Muscle of leg (tissue), 11 donors: ENCODE measurements around the gene TYW3. TPM values are rescaled to one million over a fixed set of nuclear protein-coding genes. Genes with fewer than 3 reads are reported as not detected.

Experiments used
- DNase-seq: peaks from one replicate; pipeline ENCODE4 v3.0.0; 2013
- H3K27ac ChIP-seq: one replicate; pipeline ENCODE4 v1.5.1; 2013; ENCODE audit warnings: mild to moderate bottlenecking, low read length, control low read depth
- H3K27me3 ChIP-seq: one replicate; pipeline ENCODE4 v1.6.1; 2013; ENCODE audit warnings: low read length; ENCODE audit not compliant: control insufficient read depth, insufficient read depth
- H3K36me3 ChIP-seq: one replicate; pipeline ENCODE4 v1.6.1; 2013; ENCODE audit warnings: low read length; ENCODE audit not compliant: control insufficient read depth, insufficient read depth
- H3K4me1 ChIP-seq: one replicate; pipeline ENCODE4 v1.6.1; 2013; ENCODE audit warnings: low read length; ENCODE audit not compliant: control insufficient read depth, insufficient read depth
- H3K4me3 ChIP-seq: one replicate; pipeline ENCODE4 v1.5.1; 2013; ENCODE audit warnings: low read length, control low read depth
- H3K9me3 ChIP-seq: replicated peaks from 2 replicates; pipeline ENCODE4 v1.6.1; 2013; ENCODE audit warnings: low read depth, low read length; ENCODE audit not compliant: control insufficient read depth
- WGBS: methylation state at CpG from one replicate; pipeline ENCODE4 v1.1.5; 2013; ENCODE audit warnings: missing lambda C conversion rate; ENCODE audit not compliant: insufficient coverage; 5-methylcytosine and 5-hydroxymethylcytosine counted together
- polyA plus RNA-seq, 8 donors: library from polyadenylated mRNA; unstranded; fragments of 120-200 nt; gene quantifications; one replicate each; pipeline versions ENCODE4 v1.2.1 to v1.2.3, GENCODE V29; 2013; ENCODE audit warnings: inconsistent platforms in 1 of 8, low replicate concordance in 1 of 8; ENCODE audit not compliant: insufficient read length in 8 of 8, insufficient read depth in 1 of 8
- total RNA-seq: library from RNA; stranded (reverse); fragments of 120-200 nt; gene quantifications from one replicate; pipeline ENCODE4 v1.2.4, GENCODE V29; 2013

Gene TYW3
- total and polyA plus RNA-seq, 9 donors, result 12.4 to 21.1 (median 18.6) TPM

DNA sequence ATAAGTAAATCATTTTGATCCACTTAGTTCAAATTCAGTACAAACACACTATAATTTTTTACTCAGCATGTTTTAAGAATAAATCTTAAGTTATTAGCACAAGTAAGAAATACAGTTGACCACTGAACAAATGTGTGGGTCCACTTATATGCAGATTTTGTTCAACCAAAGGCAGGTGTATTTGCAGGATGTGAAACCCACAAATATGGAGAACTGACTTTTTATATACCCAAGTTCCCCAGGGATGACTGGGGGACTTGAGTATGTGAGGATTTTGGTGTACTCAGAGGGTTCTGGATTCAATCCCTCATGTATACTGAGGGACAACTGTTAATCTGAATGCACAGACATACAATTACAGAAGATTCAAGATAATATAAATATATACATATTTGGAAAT, 33.6 kb upstream of the TYW3 start:
- H3K36me3 ChIP-seq, result peaks cover 14% of the 10 kb centered on the region
- H3K27me3 ChIP-seq, result no peaks in the 10 kb centered on the region
- no peak overlapping the region for H3K27ac ChIP-seq
- H3K4me1 ChIP-seq, result no peaks in the 10 kb centered on the region
- no peak overlapping the region for H3K4me3 ChIP-seq
- H3K9me3 ChIP-seq, result no peaks in the 10 kb centered on the region
- DNase-seq, result no peak

DNA sequence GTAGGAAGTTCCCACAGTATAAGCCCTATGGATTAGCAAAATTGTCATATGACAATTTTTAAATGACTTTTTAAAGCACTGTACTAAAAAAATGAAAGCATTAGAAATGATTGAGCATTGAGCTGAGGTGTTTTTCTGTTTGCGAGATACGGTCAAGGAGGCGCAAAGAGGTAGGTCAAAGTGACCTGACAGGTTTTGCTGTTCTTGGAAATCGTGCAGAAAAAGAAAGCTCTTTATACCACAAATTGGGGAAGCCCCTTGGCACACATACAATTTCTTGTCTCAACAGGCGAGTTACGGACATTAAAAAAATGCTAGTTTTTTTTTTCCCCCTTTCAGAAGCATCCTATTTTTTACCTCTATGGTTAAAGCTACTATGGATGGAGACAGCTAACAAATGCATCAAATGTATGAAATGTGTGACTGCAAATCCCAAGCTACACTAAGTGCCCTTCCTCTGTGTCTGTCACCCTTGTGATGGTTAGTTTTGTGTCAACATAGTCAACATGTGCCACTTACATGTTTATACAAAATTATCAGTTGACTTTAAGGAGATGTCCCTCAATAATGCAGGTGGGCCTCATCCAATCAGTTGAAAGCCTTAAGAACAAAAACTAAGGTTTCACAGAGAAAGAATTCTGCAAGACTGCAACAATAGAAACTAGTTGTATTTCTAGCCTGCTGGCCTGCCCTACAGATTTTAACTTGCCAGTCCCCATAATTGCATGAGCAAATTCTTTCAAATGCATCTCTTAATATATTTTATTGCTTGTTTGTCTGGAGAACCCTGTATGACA, 29.4 kb upstream of the TYW3 start:
- WGBS, result 97% methylated on average over 4 of the region's 6 CpGs
- Histone ChIP-seq H3K27me3 (no peaks in the 10 kb centered on the region), H3K4me1 (no peaks in the 10 kb centered on the region), H3K4me3 (no peak overlapping the region), H3K9me3 (no peaks in the 10 kb centered on the region), H3K36me3 (peaks cover 18% of the 10 kb centered on the region), H3K27ac (no peak overlapping the region)
- DNase-seq, result no peak

DNA sequence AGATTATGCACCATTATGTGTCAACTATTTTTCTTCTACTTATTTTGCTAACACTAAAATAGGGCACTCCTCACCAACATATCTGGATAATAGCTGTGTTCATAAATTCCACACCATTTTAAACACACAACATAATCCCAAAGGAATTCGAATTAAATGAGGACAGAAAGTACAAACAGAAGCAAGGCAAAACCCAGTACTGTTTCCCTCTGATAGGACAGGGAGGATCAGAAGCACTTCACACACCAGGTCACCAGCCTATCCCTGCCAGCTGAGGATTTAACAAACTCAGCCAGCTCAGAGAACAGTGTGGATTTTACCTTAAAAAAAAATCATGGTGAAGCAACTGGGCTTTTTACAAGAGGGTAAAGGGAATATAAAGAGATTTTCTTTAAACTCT, 20.1 kb upstream of the TYW3 start:
- H3K27me3 ChIP-seq, result no peaks in the 10 kb centered on the region
- no peaks in the 10 kb centered on the region for H3K4me1 ChIP-seq
- no peak for DNase-seq
- H3K36me3 ChIP-seq, result peaks cover 34% of the 10 kb centered on the region
- H3K27ac ChIP-seq, result no peak overlapping the region
- H3K4me3 ChIP-seq, result no peak overlapping the region
- WGBS, result no CpG with 5 or more reads among the region's 1 CpG
- no peaks in the 10 kb centered on the region for H3K9me3 ChIP-seq

DNA sequence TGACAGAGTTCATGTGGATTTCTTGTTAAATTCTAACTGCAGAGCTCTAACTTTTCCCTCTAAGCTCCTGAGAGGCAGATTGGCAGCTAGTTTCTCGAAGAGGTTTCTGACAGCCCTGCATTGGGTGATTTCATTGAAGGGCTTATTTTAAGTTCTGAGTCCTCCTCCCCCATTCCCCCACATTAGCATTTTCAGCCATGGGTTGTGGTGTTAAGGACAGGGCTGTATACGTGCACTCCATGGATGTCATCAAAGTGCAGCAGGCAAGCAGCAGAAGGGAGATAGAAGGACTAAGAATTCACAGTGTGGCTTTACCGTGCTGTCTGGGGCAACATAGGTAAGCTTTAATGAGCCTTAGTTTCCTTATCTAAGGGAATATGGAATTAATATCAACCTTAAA, 19.1 kb upstream of the TYW3 start:
- no CpG with 5 or more reads among the region's 3 CpGs for WGBS
- Histone ChIP-seq H3K36me3 (peaks cover 37% of the 10 kb centered on the region), H3K27ac (no peak overlapping the region), H3K9me3 (no peaks in the 10 kb centered on the region), H3K4me1 (no peaks in the 10 kb centered on the region), H3K4me3 (no peak overlapping the region), H3K27me3 (no peaks in the 10 kb centered on the region)
- DNase-seq, result no peak

DNA sequence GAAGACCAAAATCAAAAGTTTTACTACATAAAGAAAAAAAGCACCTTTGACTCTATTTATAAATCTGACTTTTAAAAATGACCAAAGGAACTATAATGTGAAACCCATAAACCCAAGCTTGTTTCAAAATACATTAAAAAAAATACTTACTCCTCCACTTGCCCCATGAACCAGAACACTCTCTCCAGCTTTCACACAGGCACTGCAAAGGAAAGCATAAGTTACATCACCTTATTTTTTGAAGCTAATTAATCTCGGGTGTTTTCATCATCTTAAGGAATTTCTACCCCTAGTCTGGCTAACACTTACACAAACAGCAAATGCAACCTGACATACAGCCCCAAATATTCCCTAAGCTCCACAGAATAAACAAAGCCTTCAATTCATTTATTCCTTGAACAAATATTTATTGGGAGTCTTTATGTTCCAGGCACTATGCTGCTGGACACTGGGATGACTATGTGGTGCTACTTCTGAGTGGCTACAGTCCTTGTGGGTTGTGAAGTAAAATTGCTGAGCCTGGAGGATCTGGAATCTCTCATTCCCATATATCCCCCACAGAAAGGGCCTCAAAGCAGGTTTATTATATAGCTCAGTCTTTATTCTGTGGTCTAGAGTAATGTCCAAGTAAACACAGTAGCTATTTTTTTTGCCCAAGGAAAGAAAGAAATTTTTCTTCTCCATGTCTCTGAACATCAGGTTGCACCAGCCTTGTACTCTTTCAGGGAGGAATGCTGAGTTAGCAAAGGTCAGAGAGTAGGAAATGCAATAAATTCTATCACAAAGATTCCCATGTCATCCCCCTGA, 18.3 kb upstream of the TYW3 start:
- no peaks in the 10 kb centered on the region for H3K27me3 ChIP-seq
- no CpG with 5 or more reads among the region's 1 CpG for WGBS
- no peaks in the 10 kb centered on the region for H3K4me1 ChIP-seq
- no peak overlapping the region for H3K27ac ChIP-seq
- peaks cover 37% of the 10 kb centered on the region for H3K36me3 ChIP-seq
- DNase-seq, result no peak
- no peaks in the 10 kb centered on the region for H3K9me3 ChIP-seq
- no peak overlapping the region for H3K4me3 ChIP-seq

DNA sequence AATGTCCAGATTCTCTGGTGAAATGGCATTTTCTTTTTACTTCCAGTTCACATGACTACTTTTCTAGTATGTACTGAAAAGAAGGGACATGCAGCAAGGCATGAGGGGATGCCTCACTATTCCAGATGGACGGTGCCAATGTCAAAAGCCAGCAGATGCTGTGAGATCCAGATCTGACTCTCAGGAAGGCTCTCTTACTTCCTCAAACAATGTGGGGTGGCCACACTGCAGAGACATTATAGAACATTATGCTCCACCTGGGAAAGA, 17.8 kb upstream of the TYW3 start:
- no peak for DNase-seq
- 75% methylated on average over 1 of the region's 1 CpG for WGBS
- Histone ChIP-seq H3K27ac (no peak overlapping the region), H3K9me3 (no peaks in the 10 kb centered on the region), H3K36me3 (peaks cover 39% of the 10 kb centered on the region), H3K4me1 (no peaks in the 10 kb centered on the region), H3K27me3 (no peaks in the 10 kb centered on the region), H3K4me3 (no peak overlapping the region)

DNA sequence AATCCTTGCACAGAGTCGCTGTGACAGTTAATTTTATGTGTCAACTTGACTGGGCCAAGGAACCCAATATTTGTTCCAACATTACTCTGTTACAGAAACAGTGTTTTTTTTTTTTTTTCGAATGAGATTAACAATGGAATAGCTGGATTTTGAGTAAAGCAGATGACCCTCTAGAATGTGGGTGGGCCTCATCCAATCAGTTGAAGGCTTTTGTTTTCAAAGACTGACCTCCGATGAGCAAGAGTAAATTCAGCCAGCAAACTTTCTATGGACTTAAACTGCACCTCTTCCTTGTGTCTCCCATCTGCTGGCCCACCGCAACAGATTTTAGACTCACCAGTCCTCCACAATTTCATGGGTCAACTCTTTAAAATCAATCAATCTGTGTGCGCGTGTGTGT, 17.1 kb upstream of the TYW3 start:
- no peaks in the 10 kb centered on the region for H3K4me1 ChIP-seq
- H3K27ac ChIP-seq, result no peak overlapping the region
- H3K9me3 ChIP-seq, result no peaks in the 10 kb centered on the region
- DNase-seq, result no peak
- H3K27me3 ChIP-seq, result no peaks in the 10 kb centered on the region
- no peak overlapping the region for H3K4me3 ChIP-seq
- WGBS, result no CpG with 5 or more reads among the region's 6 CpGs
- H3K36me3 ChIP-seq, result peaks cover 40% of the 10 kb centered on the region

DNA sequence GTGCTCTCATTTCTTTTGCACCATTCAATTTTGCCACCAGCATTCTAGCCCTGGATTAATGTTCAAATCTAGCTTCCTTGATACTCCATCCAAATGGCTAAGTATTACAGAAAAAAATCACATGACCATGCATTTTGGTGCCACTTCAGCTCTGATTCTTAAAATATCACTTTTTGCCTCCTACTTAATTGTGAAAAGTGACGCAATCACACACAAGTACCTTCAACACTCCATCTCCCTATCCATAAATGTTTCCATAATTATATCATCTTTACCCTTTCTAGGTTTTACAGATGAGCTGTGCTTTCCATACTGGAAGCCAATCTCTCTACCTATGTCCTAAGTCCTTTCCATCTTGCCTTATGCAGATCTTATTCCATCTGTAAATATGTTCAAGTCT, 16.1 kb upstream of the TYW3 start:
- H3K36me3 ChIP-seq, result peaks cover 40% of the 10 kb centered on the region
- WGBS, result 88% methylated on average over 1 of the region's 1 CpG

DNA sequence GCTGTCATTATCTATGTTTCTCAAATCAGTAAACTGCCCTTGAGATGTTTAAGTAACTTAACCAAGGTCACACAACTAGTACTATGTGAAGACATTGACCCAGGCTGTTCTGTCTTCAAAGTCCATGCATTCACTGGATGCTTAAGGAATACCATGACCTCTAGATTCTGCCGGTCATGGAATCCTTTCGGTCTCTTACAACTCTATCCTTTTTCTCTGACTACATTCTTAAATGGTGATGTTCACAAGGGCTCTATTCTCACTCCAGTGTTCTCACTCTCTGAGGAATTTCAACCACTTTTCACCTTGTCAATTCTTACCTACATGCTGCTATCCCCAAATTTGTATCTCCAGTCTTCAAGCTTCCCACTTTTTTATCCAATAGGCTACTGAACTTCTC, 15.3 kb upstream of the TYW3 start:
- H3K27ac ChIP-seq, result no peak overlapping the region
- peaks cover 42% of the 10 kb centered on the region for H3K36me3 ChIP-seq
- H3K4me1 ChIP-seq, result no peaks in the 10 kb centered on the region
- no peak for DNase-seq
- WGBS, result 88% methylated on average over 2 of the region's 2 CpGs
- no peaks in the 10 kb centered on the region for H3K27me3 ChIP-seq
- no peak overlapping the region for H3K4me3 ChIP-seq
- no peaks in the 10 kb centered on the region for H3K9me3 ChIP-seq

More for the DNA sequence above, 16.1 kb upstream of the TYW3 start:
- no peak for DNase-seq
- no peaks in the 10 kb centered on the region for H3K4me1 ChIP-seq
- H3K9me3 ChIP-seq, result no peaks in the 10 kb centered on the region
- no peak overlapping the region for H3K27ac ChIP-seq
- H3K4me3 ChIP-seq, result no peak overlapping the region
- H3K27me3 ChIP-seq, result no peaks in the 10 kb centered on the region

DNA sequence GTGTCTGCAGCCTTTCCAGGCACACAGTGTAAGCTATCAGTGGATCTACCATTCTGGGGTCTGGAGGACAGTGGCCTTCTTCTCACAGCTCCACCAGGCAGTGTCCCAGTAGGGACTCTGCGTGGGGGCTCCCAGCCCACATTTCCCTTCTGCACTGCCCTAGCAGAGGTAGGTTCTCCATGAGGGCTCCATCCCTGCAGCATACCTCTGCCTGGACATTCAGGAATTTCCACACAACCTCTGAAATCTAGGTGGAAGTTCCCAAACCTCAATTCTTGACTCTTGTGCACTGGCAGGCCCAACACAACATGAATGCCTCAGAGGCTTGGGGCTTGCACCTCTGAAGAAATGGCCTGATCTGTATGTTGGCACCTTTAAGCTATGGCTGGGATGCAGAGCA, 6.9 kb upstream of the TYW3 start:
- Histone ChIP-seq H3K4me3 (no peak overlapping the region), H3K27ac (no peak overlapping the region), H3K27me3 (no peaks in the 10 kb centered on the region), H3K4me1 (no peaks in the 10 kb centered on the region), H3K9me3 (peaks cover 7% of the 10 kb centered on the region), H3K36me3 (peaks cover 20% of the 10 kb centered on the region)
- WGBS, result 57% methylated on average over 1 of the region's 1 CpG
- no peak for DNase-seq
